ENCODE data around the gene TNFRSF25.
"Not testable (repeated sequence)": the region's sequence is repeated elsewhere in the genome, so short reads cannot be mapped to it uniquely, and the experiment has no call there.

Gene TNFRSF25

DNA sequence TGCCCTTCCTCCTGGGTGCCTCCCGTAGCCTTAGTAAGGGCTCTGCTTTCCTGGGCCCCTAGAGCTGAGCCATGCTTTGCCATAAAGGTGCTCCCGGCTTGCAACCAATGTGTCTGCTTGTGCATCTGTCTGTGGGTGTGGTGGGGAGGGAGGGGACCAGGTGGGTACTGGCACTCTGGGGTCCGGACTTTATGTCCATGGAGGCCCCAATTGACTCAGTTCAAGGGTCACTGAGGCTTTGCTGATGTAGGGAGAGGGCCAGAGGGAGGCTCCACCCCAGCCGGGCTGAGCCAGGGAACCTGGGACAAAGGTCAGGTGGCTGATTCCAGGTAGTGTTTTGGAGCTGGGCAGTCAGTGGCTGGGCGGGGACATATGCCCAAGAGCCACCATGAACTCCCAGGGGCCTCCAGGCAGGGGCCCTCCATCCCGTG is 15.0 kb downstream of the TNFRSF25 start:
- no peaks in the 10 kb centered on the region for H3K36me3 ChIP-seq (ENCODE audit: control insufficient read depth, low read depth, low read length)
- H3K4me3 ChIP-seq (ENCODE audit: low read length): no peak overlapping the region
- H3K9me3 ChIP-seq (ENCODE audit: control insufficient read depth, low read depth, low read length): no peaks in the 10 kb centered on the region

DNA sequence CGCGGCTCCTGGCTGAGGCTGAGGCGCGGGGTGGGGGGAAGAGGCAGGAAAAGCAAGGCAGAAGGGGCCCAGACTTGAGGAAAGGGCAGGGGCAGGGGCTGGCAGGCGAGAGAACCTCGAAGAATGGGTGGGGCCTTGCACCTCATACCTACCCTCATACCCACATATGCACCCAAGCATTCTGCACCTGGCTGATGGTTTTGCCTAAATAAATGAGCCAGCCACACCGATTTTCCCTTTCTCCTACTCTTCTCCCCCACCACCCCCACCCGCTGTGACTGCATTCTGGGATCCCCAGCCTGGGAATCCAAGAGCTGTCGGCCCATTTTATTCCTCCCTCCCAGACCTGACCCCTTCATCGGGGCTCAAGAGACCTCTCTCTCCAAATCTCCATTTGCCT is 15.5 kb downstream of the TNFRSF25 start:
- H3K36me3 ChIP-seq (ENCODE audit: control insufficient read depth, low read depth, low read length); H3K4me1 ChIP-seq (ENCODE audit: control insufficient read depth, low read depth, low read length); H3K9me3 ChIP-seq (ENCODE audit: control insufficient read depth, low read depth, low read length); H3K27ac ChIP-seq (ENCODE audit: low read length); H3K27me3 ChIP-seq (ENCODE audit: control insufficient read depth, insufficient read depth, low read length); H3K9ac ChIP-seq (ENCODE audit: low read length); H3K4me3 ChIP-seq (ENCODE audit: low read length): not testable (repeated sequence)

More for the DNA sequence above, 15.0 kb downstream of the TNFRSF25 start:
- Histone ChIP-seq H3K4me1 (ENCODE audit: control insufficient read depth, low read depth, low read length) (peaks cover 10% of the 10 kb centered on the region), H3K9ac (ENCODE audit: low read length) (no peak overlapping the region), H3K27me3 (ENCODE audit: control insufficient read depth, insufficient read depth, low read length) (no peaks in the 10 kb centered on the region), H3K27ac (ENCODE audit: low read length) (no peak overlapping the region)

DNA sequence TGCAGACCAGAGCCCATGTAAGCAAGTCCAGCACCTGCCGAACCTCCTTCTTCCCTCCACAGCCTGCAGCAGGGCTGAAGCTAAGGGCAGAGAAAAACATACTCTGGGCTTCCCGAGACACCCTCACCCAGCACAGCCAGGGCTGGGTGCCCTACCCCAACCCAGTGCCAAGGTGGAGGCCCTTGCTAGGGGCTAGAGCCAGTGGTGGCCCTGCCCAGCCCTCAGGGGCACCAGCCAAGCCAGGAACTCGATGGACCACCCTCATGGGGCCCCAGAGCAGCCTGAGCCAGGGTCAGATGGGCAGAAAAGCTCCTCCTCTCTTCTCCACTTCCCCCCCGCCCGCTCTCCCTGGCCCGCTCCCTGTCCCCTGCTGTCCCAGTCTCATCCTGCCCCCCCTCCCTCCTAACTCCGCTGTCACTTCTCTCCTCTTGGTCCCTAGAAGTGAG is 15.9 kb downstream of the TNFRSF25 start:
- Histone ChIP-seq H3K27ac (ENCODE audit: low read length) (no peak overlapping the region), H3K9me3 (ENCODE audit: control insufficient read depth, low read depth, low read length) (no peaks in the 10 kb centered on the region), H3K4me1 (ENCODE audit: control insufficient read depth, low read depth, low read length) (peaks cover 10% of the 10 kb centered on the region), H3K4me3 (ENCODE audit: low read length) (no peak overlapping the region), H3K9ac (ENCODE audit: low read length) (no peak overlapping the region), H3K36me3 (ENCODE audit: control insufficient read depth, low read depth, low read length) (no peaks in the 10 kb centered on the region), H3K27me3 (ENCODE audit: control insufficient read depth, insufficient read depth, low read length) (no peaks in the 10 kb centered on the region)

DNA sequence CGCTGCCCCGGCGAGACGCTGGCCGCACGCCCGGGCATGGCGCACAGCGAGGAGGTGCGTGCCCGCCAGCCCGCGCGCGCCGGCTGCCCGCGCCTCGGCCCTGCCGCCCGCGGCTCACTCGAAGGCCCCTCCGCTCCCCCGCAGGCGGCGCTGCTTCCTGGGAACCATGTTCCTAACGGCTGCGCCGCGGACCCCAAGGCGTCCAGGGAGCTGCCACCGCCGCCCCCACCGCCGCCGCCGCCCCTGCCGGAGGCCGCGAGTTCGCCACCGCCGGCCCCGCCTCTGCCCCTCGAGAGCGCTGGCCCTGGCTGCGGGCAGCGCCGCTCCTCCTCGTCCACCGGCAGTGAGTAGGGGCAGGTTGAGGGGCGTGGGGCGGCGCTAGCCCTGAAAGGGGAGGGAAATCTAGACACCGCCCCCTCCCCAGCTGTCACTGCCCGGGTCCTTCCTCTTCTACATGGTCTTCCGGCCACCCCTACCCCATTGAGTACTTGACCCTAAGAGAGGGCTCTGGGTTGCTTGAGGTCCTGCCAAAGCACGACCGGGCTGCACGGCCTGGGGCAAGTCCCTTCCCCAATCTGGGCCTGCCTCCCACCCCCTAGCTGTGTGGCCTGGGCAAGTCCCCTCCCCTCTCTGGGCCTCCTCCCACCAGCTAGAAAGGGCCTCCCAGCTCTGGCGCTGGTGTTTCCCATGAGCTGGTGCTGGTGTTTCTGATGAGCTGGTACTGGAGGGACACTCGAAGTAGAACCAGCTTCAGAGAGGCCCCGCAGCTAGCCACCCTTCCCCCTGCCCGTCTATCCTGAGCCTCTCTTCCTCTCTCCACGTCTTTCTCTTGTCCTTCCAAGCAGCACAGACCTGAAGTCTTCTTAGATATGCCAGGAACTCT is 17.0 kb downstream of the TNFRSF25 start:
- no peaks in the 10 kb centered on the region for H3K27me3 ChIP-seq (ENCODE audit: control insufficient read depth, insufficient read depth, low read length)
- H3K4me3 ChIP-seq (ENCODE audit: low read length): no peak overlapping the region
- no peak overlapping the region for H3K9ac ChIP-seq (ENCODE audit: low read length)
- H3K27ac ChIP-seq (ENCODE audit: low read length): no peak overlapping the region
- H3K9me3 ChIP-seq (ENCODE audit: control insufficient read depth, low read depth, low read length): no peaks in the 10 kb centered on the region
- peaks cover 10% of the 10 kb centered on the region for H3K4me1 ChIP-seq (ENCODE audit: control insufficient read depth, low read depth, low read length)
- no peaks in the 10 kb centered on the region for H3K36me3 ChIP-seq (ENCODE audit: control insufficient read depth, low read depth, low read length)

DNA sequence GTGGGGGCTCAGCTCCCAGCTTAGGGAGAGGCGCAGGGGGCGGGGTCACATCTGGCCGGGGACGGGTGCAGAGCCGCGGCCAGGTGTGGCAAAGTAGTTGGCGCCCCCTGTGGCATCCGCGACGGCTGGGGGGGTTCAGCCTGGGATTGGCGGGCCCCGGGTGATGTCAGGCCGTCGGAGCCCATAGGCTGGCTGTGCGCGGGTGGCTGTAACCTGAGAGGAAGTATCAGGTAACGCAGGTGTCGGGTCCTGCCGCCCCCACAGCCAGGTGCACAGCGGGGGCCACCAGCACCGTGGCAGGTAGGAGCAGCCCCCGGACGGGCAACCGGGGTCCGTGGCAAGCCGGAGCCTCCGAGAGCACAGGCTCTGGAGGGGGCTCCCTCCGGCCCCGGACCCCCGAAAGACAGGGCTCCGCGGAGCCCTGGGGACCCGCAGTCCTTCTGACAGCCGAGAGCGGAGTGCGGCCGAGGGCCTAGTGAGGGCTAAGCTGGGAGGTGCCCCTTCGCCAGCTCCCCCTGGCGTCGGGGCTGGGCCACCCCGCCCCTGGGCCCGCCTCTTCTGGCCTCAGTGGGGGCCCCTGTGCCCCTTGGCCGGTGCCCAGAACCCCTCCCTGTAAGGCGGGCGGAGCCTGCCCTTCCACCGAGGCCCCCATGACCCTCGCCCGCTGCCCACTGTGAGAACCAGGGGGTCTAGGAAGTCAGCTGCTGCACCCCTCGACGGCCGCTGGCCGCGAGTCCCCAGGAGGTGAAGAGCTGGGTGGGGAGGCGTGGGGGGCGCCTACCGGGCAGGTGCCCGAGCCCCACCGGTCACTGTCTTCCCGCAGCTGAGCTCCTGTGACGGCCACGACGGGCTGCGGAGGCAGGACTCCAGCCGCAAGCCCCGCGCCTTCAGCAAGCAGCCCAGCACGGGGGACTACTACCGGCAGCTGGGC is 17.9 kb downstream of the TNFRSF25 start:
- Histone ChIP-seq H3K27me3 (ENCODE audit: control insufficient read depth, insufficient read depth, low read length) (no peaks in the 10 kb centered on the region), H3K27ac (ENCODE audit: low read length) (no peak overlapping the region), H3K4me1 (ENCODE audit: control insufficient read depth, low read depth, low read length) (peaks cover 10% of the 10 kb centered on the region), H3K36me3 (ENCODE audit: control insufficient read depth, low read depth, low read length) (no peaks in the 10 kb centered on the region), H3K4me3 (ENCODE audit: low read length) (peak overlapping the region; percentile 62), H3K9me3 (ENCODE audit: control insufficient read depth, low read depth, low read length) (no peaks in the 10 kb centered on the region), H3K9ac (ENCODE audit: low read length) (no peak overlapping the region)

DNA sequence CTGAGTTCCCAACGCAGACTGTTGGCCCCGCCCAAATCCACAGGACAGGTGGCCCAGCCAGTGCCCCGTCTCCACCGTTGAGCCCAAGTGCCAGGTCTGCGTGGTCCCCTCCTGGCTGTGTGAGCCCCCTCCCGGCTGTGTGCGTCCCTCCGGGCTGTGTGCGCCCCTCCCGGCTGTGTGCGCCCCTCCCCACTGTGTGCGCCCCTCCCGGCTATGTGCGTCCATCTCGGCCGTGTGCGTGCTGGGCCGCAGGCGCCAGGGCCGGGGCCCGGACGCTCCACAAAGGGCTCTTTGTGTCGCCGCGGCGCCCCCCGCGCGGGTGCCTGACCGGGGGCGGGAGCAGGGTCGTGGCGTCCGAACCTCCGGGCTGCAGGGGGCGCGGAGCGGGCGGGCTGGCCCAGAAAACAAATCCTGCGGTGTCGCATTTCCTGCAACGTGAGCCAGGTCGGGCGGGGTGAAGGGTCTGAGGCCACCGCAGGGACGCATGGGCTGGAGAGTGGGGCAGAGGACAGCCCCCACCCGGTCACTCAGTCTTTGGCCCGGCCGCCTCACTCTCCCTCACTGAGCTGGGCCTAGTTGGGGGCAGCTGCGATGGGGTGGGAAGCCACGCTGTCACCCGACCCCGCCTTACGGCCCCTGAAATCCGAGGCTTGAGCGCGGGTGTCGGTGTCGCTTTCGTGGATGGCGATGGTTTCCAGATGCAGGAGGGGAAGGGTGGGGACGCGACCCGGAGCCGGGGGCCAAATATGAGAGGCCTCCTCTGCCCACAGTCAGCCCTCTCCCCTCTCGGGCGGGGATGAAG is 18.8 kb downstream of the TNFRSF25 start:
- Histone ChIP-seq H3K27me3 (ENCODE audit: control insufficient read depth, insufficient read depth, low read length) (no peaks in the 10 kb centered on the region), H3K4me3 (ENCODE audit: low read length) (peak overlapping the region; percentile 62), H3K27ac (ENCODE audit: low read length) (no peak overlapping the region), H3K9ac (ENCODE audit: low read length) (peak overlapping the region; percentile 38), H3K9me3 (ENCODE audit: control insufficient read depth, low read depth, low read length) (no peaks in the 10 kb centered on the region), H3K36me3 (ENCODE audit: control insufficient read depth, low read depth, low read length) (no peaks in the 10 kb centered on the region), H3K4me1 (ENCODE audit: control insufficient read depth, low read depth, low read length) (peaks cover 10% of the 10 kb centered on the region)

DNA sequence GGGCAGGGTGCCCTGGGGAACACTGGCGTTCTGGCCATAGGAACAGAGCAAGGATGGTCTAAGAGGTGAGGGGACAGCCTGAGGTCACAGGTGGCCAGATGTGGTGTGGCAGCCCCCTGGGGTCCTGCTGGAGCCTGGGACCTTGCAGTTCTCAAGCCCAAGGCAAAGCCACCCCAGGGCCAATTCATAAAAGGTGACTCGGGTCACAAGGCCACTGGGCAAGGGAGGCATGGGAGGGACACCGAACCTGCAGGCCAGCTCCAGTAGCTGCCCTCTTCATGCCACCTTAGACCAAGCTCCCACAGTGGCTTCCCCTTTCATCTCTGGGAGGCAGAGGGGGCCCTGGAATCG is 19.3 kb downstream of the TNFRSF25 start:
- no peaks in the 10 kb centered on the region for H3K36me3 ChIP-seq (ENCODE audit: control insufficient read depth, low read depth, low read length)
- peak overlapping the region; percentile 62 for H3K4me3 ChIP-seq (ENCODE audit: low read length)
- H3K4me1 ChIP-seq (ENCODE audit: control insufficient read depth, low read depth, low read length): peaks cover 10% of the 10 kb centered on the region
- no peak overlapping the region for H3K27ac ChIP-seq (ENCODE audit: low read length)
- peaks cover 5% of the 10 kb centered on the region for H3K27me3 ChIP-seq (ENCODE audit: control insufficient read depth, insufficient read depth, low read length)
- H3K9me3 ChIP-seq (ENCODE audit: control insufficient read depth, low read depth, low read length): no peaks in the 10 kb centered on the region
- H3K9ac ChIP-seq (ENCODE audit: low read length): peak overlapping the region; percentile 38

DNA sequence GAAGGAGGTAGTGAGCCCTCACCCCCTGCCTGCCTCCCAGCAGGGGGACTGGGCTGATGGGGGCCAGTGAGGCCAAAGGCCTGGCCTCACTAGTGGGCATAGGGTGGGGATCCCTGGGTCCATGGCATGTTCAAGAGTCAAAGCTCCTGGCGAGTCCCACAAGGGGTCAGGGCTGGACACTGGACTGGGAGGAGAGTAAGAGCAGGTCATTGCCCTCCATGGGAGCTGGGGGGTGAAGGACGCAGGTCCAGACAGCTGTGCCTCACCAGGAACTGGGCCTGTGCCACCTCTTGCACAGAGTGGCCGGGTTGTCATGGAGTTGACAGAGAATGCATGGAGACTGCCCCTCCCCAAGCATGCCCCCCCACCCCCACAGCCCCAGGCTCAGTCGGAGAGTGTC is 20.0 kb downstream of the TNFRSF25 start:
- H3K9me3 ChIP-seq (ENCODE audit: control insufficient read depth, low read depth, low read length); H3K4me1 ChIP-seq (ENCODE audit: control insufficient read depth, low read depth, low read length); H3K9ac ChIP-seq (ENCODE audit: low read length); H3K4me3 ChIP-seq (ENCODE audit: low read length); H3K27ac ChIP-seq (ENCODE audit: low read length); H3K36me3 ChIP-seq (ENCODE audit: control insufficient read depth, low read depth, low read length): not testable (repeated sequence)
- peaks cover 12% of the 10 kb centered on the region for H3K27me3 ChIP-seq (ENCODE audit: control insufficient read depth, insufficient read depth, low read length)

DNA sequence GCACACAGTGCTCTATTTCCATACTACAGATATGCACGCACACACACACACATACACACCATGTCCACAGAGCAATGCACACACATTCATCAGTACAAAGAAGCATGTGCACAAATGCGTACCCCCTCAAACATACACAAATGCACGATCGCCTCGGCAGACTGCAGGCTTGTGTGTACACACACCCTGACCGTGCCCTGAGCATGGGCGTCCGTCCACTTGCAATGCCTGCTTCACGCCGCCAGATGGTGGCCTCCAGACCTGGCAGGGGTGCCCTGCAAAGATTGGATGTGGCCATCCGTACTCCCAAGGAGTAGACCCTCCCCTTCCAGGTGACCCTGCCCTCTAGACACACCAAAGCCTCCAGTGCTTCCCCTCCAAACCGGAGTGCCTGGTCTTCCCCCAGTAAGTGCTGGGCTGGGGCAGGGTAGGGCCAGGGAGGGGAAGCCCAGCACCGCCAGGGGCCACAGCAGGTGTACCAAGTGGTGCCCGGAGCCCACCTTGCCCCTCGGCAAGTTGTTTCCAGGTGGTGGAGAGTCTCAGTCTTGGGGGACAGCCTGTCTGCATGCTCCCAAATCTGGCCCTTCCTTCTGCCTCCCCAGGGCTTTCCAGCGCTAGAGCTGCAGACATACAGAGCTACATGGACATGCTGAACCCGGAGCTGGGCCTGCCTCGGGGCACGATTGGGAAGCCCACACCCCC is 20.8 kb downstream of the TNFRSF25 start:
- peaks cover 10% of the 10 kb centered on the region for H3K4me1 ChIP-seq (ENCODE audit: control insufficient read depth, low read depth, low read length)
- H3K9me3 ChIP-seq (ENCODE audit: control insufficient read depth, low read depth, low read length): no peaks in the 10 kb centered on the region
- H3K27me3 ChIP-seq (ENCODE audit: control insufficient read depth, insufficient read depth, low read length): peaks cover 15% of the 10 kb centered on the region
- no peak overlapping the region for H3K27ac ChIP-seq (ENCODE audit: low read length)
- no peak overlapping the region for H3K4me3 ChIP-seq (ENCODE audit: low read length)
- no peak overlapping the region for H3K9ac ChIP-seq (ENCODE audit: low read length)
- no peaks in the 10 kb centered on the region for H3K36me3 ChIP-seq (ENCODE audit: control insufficient read depth, low read depth, low read length)

DNA sequence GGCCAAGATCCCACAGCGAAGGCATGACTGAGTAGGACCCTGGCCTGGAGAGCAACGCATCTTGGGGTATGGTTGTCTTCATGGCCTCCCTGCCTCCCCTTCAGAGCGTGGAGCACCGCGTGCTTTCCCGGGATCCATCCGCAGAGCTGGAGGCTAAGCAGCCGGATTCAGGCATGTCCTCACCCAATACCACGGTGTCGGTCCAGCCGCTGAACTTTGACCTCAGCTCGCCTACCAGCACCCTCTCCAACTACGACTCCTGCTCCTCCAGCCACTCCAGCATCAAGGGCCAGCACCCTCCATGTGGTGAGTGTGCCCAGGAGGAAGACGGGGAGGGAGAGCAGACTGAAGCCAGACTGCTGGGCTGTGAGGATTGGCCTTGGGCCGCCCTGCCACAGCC is 21.6 kb downstream of the TNFRSF25 start:
- peaks cover 7% of the 10 kb centered on the region for H3K4me1 ChIP-seq (ENCODE audit: control insufficient read depth, low read depth, low read length)
- no peak overlapping the region for H3K27ac ChIP-seq (ENCODE audit: low read length)
- no peaks in the 10 kb centered on the region for H3K36me3 ChIP-seq (ENCODE audit: control insufficient read depth, low read depth, low read length)
- no peak overlapping the region for H3K4me3 ChIP-seq (ENCODE audit: low read length)
- H3K27me3 ChIP-seq (ENCODE audit: control insufficient read depth, insufficient read depth, low read length): peaks cover 22% of the 10 kb centered on the region
- H3K9me3 ChIP-seq (ENCODE audit: control insufficient read depth, low read depth, low read length): no peaks in the 10 kb centered on the region
- H3K9ac ChIP-seq (ENCODE audit: low read length): no peak overlapping the region
